HG03135 (cell line): Measurements from ENCODE around the gene PEX19.

ENCODE experiments used
- ATAC-seq: cut with Tn5 transposase; IDR thresholded peaks from one replicate; pipeline ENCODE4 v1.9.1; 2021; ENCODE audit warnings: mild to moderate bottlenecking, moderate library complexity; ENCODE audit not compliant: unreplicated experiment

The PEX19 gene

DNA sequence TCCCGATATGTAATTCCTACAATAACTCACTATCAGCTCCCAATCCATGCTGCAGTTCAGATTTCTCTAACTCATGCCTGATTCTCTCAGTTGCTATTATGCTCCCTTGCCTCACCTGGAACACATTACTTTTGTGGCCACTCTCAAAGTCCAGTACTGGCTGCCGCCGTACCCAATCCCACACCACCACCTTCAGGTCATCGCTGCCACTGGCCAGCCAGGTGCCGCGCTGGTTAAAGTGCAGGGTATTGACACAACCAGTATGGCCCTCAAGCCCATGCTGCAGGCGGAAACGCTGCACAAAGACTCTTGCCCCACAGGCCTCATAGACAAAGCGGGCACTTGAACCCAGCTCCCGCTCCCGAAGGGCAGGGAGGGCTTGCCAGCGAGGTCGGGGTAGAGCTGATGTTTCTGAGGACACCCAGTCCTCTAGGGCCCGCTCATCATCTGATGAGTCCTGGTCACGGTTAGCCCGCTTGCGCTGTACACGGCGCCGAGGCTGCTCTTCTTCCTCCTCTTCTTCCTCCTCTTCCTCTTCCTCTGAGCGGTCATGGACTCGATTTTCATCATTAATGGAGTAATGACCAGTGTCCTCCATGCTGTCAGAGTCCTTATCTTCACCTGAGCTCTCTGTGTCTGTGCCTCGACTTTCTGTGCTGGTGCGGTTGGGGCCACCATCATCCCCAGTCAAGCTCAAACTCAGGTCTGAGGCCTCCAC, 45.2 kb downstream of the PEX19 start:
- ATAC-seq, result no peak

DNA sequence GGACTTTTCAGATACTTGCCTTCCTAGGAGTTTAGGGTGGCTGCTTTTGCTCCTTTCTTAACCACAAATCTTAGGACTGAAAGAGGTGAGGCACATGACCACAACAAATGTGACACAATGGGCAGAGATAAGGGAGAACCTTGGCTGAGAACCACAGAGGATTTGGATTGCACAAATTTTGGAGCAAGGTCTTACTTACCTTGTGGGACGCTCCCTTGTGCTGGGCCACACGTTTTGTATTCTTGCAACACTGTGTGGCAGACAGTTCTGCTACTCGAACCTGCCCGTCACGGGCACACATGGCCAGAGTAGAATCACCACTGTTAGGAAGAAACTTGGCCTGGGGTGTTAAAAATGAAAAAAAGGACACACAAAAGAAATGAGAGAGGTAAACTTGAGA, 46.5 kb downstream of the PEX19 start:
- no peak for ATAC-seq

DNA sequence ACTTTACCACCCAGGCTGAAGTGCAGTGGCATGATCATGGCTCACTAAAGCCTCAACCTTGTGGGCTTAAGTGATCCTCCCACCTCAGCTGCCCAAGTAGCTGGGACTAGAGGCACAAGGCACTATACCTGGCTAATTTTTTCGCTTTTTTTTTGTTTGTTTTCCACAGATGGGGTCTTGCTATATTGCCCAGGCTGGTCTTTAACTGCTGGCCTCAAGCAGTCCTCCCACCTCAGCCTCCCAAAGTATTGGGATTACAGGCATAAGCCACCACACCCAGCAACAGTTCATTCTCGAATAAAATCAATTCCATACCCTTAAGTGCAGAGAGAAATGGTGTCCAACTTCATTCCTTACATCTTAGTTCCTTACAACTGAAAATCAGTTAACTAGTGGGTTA, 47.4 kb downstream of the PEX19 start:
- no peak for ATAC-seq

DNA sequence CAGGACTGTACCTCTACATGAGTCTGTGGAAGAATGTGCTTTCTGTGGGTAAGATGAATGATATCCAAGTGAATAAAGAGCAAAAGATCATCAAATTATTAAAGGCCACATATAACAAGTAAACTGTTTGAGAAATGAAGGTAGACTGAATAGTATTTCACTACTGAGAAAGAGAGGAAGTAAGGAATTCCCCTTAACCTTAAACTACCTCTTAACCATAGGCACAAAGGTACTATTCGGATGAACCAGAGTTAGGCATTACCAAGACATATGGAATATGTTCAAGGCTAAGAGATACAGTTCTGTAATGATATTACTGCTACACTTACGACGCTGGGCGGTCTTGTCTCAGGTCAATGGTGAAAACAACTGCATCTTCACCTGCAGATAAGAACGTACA, 48.1 kb downstream of the PEX19 start:
- ATAC-seq, result no peak

DNA sequence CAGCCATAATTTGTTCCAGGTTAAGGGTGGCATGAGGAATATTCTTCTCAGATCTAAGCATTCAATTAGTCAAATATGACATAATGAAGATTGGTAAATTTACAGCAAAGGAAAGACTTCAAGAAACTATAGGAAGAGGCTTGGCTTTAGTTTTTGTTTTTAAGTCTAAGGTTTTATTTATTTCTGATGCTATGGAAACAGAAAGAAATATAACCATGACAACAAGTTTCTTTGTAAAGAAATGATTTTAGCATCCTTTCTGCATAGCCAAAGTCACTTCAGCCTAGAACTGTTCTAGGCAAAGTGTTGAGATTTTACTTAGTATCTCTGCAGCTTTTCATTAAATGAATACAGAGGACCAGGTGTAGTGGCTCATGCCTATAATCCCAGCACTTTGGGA, 52.0 kb downstream of the PEX19 start:
- no peak for ATAC-seq

DNA sequence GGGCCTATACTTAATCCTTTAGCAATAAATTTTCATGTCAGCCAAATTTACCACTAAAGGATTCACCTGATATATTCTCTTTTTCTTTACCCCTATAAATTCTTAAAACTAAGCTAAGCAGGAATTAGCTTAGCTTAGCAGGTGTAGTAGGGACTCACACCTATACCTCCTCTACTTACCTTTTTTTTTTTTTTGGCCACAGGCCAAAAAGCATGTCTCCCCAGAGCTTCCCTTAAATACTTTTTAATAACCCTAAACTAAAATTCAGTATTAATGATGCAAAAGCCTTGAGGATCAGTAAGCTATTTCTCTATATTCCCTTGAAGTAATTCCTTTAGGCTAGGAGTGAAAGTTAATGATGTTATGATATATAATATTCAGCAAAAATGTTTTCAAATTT, 56.5 kb downstream of the PEX19 start:
- no peak for ATAC-seq

DNA sequence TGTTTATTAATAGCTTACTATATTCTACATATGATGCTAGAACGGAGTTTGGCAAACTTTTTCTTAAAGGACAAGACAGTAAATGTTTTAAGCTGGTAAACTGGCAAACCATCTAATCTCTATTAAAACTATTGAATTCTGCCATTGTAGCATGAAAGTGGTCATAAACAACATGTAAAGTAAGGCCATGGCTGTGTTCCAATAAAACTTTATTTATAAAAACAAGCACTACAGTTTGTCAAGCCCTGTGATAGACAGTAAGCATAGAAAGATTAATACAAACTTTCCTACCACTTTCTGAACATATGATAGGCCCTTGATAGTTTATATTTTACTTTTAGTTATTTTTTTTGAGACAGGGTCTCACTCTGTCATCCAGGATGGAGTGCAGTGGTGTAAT, 57.4 kb downstream of the PEX19 start:
- no peak for ATAC-seq

DNA sequence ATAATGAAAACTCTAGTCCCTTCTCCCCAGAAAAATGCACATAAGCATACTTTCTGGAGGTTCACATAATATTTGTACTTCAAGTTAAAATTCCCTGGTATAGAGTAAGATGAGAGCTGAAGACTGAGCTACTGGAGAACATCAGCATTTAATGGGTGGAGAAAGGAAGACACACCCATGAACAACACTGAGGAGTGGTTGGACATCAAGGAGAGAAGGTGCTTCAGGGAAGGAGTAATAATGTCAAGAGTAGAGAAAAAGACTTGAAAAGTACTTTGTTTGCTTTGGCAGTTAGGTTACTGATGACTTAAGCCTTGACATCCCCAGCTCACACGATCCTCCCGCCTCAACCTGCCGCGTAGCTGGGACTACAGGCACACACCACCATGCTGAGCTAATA, 57.9 kb downstream of the PEX19 start:
- ATAC-seq, result no peak
